Stimulated activated CD8-positive, alpha-beta memory T cell treated with anti-CD3 and anti-CD28 coated beads, Interleukin-7, amount 100 ng/mL, for 24 hours (primary cell): Measurements from ENCODE around the gene CD63.

Experiments
- DNase-seq: peaks from one replicate; pipeline ENCODE4 v3.0.0-alpha.2; 2020; ENCODE audit warnings: low read depth

The CD63 gene

GRCh38 chr12:55686366-55687010 is 42.3 kb downstream of the CD63 start:
- no peak for DNase-seq

- DNase-seq, result no peak
Measured at GRCh38 chr12:55685671-55686070, 43.1 kb downstream of the CD63 start.

- no peak for DNase-seq
Measured at GRCh38 chr12:55684761-55685370, 43.9 kb downstream of the CD63 start.

GRCh38 chr12:55683676-55684075 is 45.1 kb downstream of the CD63 start:
- no peak for DNase-seq

GRCh38 chr12:55682087-55682796 is 46.6 kb downstream of the CD63 start:
- no peak for DNase-seq

GRCh38 chr12:55681142-55682077 is 47.4 kb downstream of the CD63 start:
- no peak for DNase-seq

GRCh38 chr12:55679691-55680090 is 49.1 kb downstream of the CD63 start:
- DNase-seq, result no peak

- DNase-seq, result no peak
Measured at GRCh38 chr12:55676707-55677106, 52.1 kb downstream of the CD63 start.

- DNase-seq, result no peak
Measured at GRCh38 chr12:55675666-55676065, 53.1 kb downstream of the CD63 start.
